H1 (cell line): Measurements from ENCODE around the gene FCHSD1. TPM values are rescaled to one million over a fixed set of nuclear protein-coding genes. Genes with fewer than 3 reads are reported as not detected.
A peak's percentile ranks its signal among the peaks of the same experiment; 100 is the strongest.

Experiments used
- CTCF ChIA-PET: fragments of 300-600 bp; sonication (Branson Sonifier 250); formaldehyde crosslinking; loops from one replicate; lab custom pipeline; 2021; ENCODE audit not compliant: partially characterized antibody; lab: Charles Lee
- POLR2A ChIA-PET: fragments of 300-600 bp; sonication (Branson Sonifier 250); formaldehyde crosslinking; loops from one replicate; lab custom pipeline; 2021; ENCODE audit warnings: inconsistent platforms; ENCODE audit not compliant: partially characterized antibody; lab: Charles Lee
- DNase-seq, 2 experiments: peaks; one replicate each; pipeline versions ENCODE4 v3.0.0 to v3.0.0-alpha.2; 2010 to 2022; ENCODE audit warnings: low spot score in 2 of 2, low read depth in 1 of 2, mixed read lengths in 1 of 2
- FAIRE-seq: peaks from 2 replicates; lab custom pipeline; 2011; peaks lifted over from hg19 to GRCh38; lab: Jason Lieb, UNC
- H2AFZ ChIP-seq: 2 replicates; pipeline ENCODE4 v1.8.1; 2012; ENCODE audit warnings: low read length, inconsistent platforms
- H2AK5ac ChIP-seq: 2 replicates; pipeline ENCODE4 v1.6.1; 2013; ENCODE audit warnings: low read depth, low read length
- H2BK120ac ChIP-seq: replicated peaks from 2 replicates; pipeline ENCODE3; 2013; ENCODE audit warnings: low read depth, low read length, inconsistent platforms
- H2BK12ac ChIP-seq: 2 replicates; pipeline ENCODE4 v1.6.1; 2013; ENCODE audit warnings: low read depth, low read length
- H2BK15ac ChIP-seq: 2 replicates; pipeline ENCODE4 v1.6.1; 2013; ENCODE audit warnings: low read length
- H2BK20ac ChIP-seq: 2 replicates; pipeline ENCODE4 v1.6.1; 2013; ENCODE audit warnings: low read length
- H2BK5ac ChIP-seq: 2 replicates; pipeline ENCODE4 v1.6.1; 2013; ENCODE audit warnings: low read depth, low read length
- H3K14ac ChIP-seq: 2 replicates; pipeline ENCODE4 v1.6.1; 2013; ENCODE audit warnings: inconsistent platforms; ENCODE audit not compliant: insufficient read length
- H3K18ac ChIP-seq: 2 replicates; pipeline ENCODE4 v1.6.1; 2013; ENCODE audit warnings: low read length; ENCODE audit errors: extremely low read depth
- H3K23ac ChIP-seq: 2 replicates; pipeline ENCODE4 v1.6.1; 2013; ENCODE audit warnings: inconsistent platforms; ENCODE audit not compliant: insufficient read length
- H3K23me2 ChIP-seq: 2 replicates; pipeline ENCODE4 v1.6.1; 2013; ENCODE audit warnings: low read depth, low read length
- H3K27ac ChIP-seq: 2 replicates; pipeline ENCODE4 v1.6.1; 2011; ENCODE audit warnings: low read depth, low read length, inconsistent platforms
- H3K27me3 ChIP-seq, 4 experiments: replicated peaks in 1 of 4; 1 replicate in 1 of 4; 2 replicates in 3 of 4; pipeline versions ENCODE4 v1.6.1 to v1.8.1; 2011 to 2013; ENCODE audit warnings: low read length in 3 of 4, mild to moderate bottlenecking in 3 of 4, inconsistent platforms in 2 of 4, mixed read lengths in 2 of 4, moderate library complexity in 1 of 4; ENCODE audit not compliant: control insufficient read depth in 3 of 4, insufficient read depth in 3 of 4; ENCODE audit errors: extremely low read depth in 1 of 4
- H3K36me3 ChIP-seq, 4 experiments: 2 replicates each; pipeline versions ENCODE4 v1.6.1 to v1.8.1; 2011 to 2013; ENCODE audit warnings: mild to moderate bottlenecking in 4 of 4, low read length in 3 of 4, moderate library complexity in 2 of 4, control low read depth in 1 of 4, inconsistent platforms in 1 of 4; ENCODE audit not compliant: insufficient read depth in 4 of 4, control insufficient read depth in 2 of 4
- H3K4ac ChIP-seq: replicated peaks from 2 replicates; pipeline ENCODE3; 2013; ENCODE audit warnings: low read length, low read depth, mixed read lengths, inconsistent platforms; ENCODE audit not compliant: insufficient read length
- H3K4me1 ChIP-seq, 4 experiments: replicated peaks in 1 of 4; 1 replicate in 1 of 4; 2 replicates in 3 of 4; pipeline versions ENCODE4 v1.6.1 to v1.8.1; 2011 to 2013; ENCODE audit warnings: low read length in 3 of 4, inconsistent platforms in 2 of 4, mixed read lengths in 1 of 4; ENCODE audit not compliant: insufficient read depth in 4 of 4, control insufficient read depth in 3 of 4
- H3K4me2 ChIP-seq, 2 experiments: 2 replicates each; pipeline versions ENCODE4 v1.6.1 to v1.8.1; 2011 to 2013; ENCODE audit warnings: low read depth in 2 of 2, low read length in 2 of 2, control low read depth in 1 of 2, inconsistent platforms in 1 of 2, mild to moderate bottlenecking in 1 of 2; ENCODE audit not compliant: insufficient read depth in 1 of 2
- H3K4me3 ChIP-seq, 4 experiments: fragments of 200-600, 300-600 bp in 1 of 4; sonication (generic), shearing (Covaris generic), sonication (Bioruptor Twin) in 1 of 4; 2 replicates each; pipeline versions ENCODE4 v1.5.1 to v1.8.1; 2011 to 2016; ENCODE audit warnings: low read length in 4 of 4, low read depth in 3 of 4, control low read depth in 2 of 4, inconsistent platforms in 2 of 4, mild to moderate bottlenecking in 2 of 4, mixed read lengths in 1 of 4, moderate library complexity in 1 of 4; ENCODE audit not compliant: insufficient read depth in 2 of 4; ENCODE audit errors: extremely low read depth in 1 of 4
- H3K56ac ChIP-seq: replicated peaks from 2 replicates; pipeline ENCODE3; 2013; ENCODE audit warnings: low read depth, mild to moderate bottlenecking, mixed read lengths, low read length, inconsistent platforms; ENCODE audit not compliant: insufficient read length
- H3K79me1 ChIP-seq: 2 replicates; pipeline ENCODE4 v1.6.1; 2013; ENCODE audit warnings: low read depth, low read length, control low read depth
- H3K79me2 ChIP-seq, 2 experiments: 2 replicates each; pipeline versions ENCODE4 v1.6.1 to v1.8.1; 2012 to 2013; ENCODE audit warnings: low read length in 2 of 2, mild to moderate bottlenecking in 2 of 2, inconsistent platforms in 1 of 2; ENCODE audit not compliant: insufficient read depth in 2 of 2, control insufficient read depth in 1 of 2
- H3K9ac ChIP-seq, 4 experiments: replicated peaks in 1 of 4; 1 replicate in 1 of 4; 2 replicates in 3 of 4; pipeline versions ENCODE4 v1.6.1 to v1.8.1; 2011 to 2013; ENCODE audit warnings: low read depth in 3 of 4, low read length in 3 of 4, control low read depth in 2 of 4, mild to moderate bottlenecking in 2 of 4, moderate library complexity in 2 of 4, inconsistent platforms in 1 of 4; ENCODE audit errors: extremely low read depth in 1 of 4
- H3K9me3 ChIP-seq, 2 experiments: 2 replicates each; pipeline versions ENCODE4 v1.6.1 to v1.8.1; 2012 to 2013; ENCODE audit warnings: mild to moderate bottlenecking in 2 of 2, moderate library complexity in 2 of 2, control low read depth in 1 of 2, inconsistent platforms in 1 of 2, low read depth in 1 of 2, low read length in 1 of 2, mixed read lengths in 1 of 2; ENCODE audit not compliant: insufficient read depth in 2 of 2
- H4K20me1 ChIP-seq, 2 experiments: replicated peaks in 1 of 2; 2 replicates each; pipeline versions ENCODE3 to v1.8.1; 2011 to 2013; ENCODE audit warnings: inconsistent platforms in 2 of 2, low read length in 2 of 2, mild to moderate bottlenecking in 1 of 2; ENCODE audit not compliant: insufficient read depth in 2 of 2, control insufficient read depth in 1 of 2
- H4K5ac ChIP-seq: 2 replicates; pipeline ENCODE4 v1.6.1; 2013; ENCODE audit warnings: low read length, low read depth, mixed read lengths, inconsistent platforms; ENCODE audit not compliant: insufficient read length
- H4K8ac ChIP-seq: 2 replicates; pipeline ENCODE4 v1.8.0; 2013; ENCODE audit warnings: mild to moderate bottlenecking, moderate library complexity, low read length, inconsistent platforms; ENCODE audit not compliant: insufficient read depth; ENCODE audit errors: extremely low read depth
- H4K91ac ChIP-seq: replicated peaks from 2 replicates; pipeline ENCODE3; 2013; ENCODE audit warnings: low read length, mixed read lengths, inconsistent platforms; ENCODE audit not compliant: insufficient read length
- BRCA1 ChIP-seq: IDR thresholded peaks from 2 replicates; pipeline ENCODE4 v1.6.1; 2012; ENCODE audit warnings: low read depth, low read length, improper control_type of control experiment
- CREB1 ChIP-seq: IDR thresholded peaks from 2 replicates; pipeline ENCODE4 v1.6.1; 2012; ENCODE audit warnings: inconsistent platforms
- HDAC6 ChIP-seq: IDR thresholded peaks from one replicate; pipeline ENCODE4 v1.7.1; 2012; ENCODE audit warnings: low read depth, mild to moderate bottlenecking, inconsistent platforms, low read length, moderate library complexity
- KDM4A ChIP-seq: IDR thresholded peaks from one replicate; pipeline ENCODE4 v1.7.1; 2012; ENCODE audit warnings: low read depth, mild to moderate bottlenecking, moderate library complexity, low read length, inconsistent platforms; ENCODE audit not compliant: severe bottlenecking
- MAFK ChIP-seq: IDR thresholded peaks from 2 replicates; pipeline ENCODE4 v1.6.1; 2012; ENCODE audit warnings: low read depth, mild to moderate bottlenecking, improper control_type of control experiment, low read length
- NANOG ChIP-seq: IDR thresholded peaks from 2 replicates; pipeline ENCODE4 v1.6.1; 2011; ENCODE audit warnings: low read length, low read depth, mild to moderate bottlenecking, inconsistent platforms; ENCODE audit not compliant: insufficient read depth, poor library complexity, severe bottlenecking
- PHF8 ChIP-seq: fragments of 200-600 bp; sonication (generic); conservative IDR thresholded peaks from 2 replicates; pipeline ENCODE4 v1.7.1; 2012; ENCODE audit warnings: low read depth, mild to moderate bottlenecking, inconsistent platforms, low read length, moderate library complexity
- RXRA ChIP-seq: IDR thresholded peaks from 2 replicates; pipeline ENCODE4 v1.6.1; 2011; ENCODE audit warnings: low read depth, mild to moderate bottlenecking, low read length, moderate library complexity; ENCODE audit not compliant: insufficient read depth
- SIN3A ChIP-seq, 2 experiments: IDR thresholded peaks in 1 of 2; conservative IDR thresholded peaks in 1 of 2; 2 replicates each; pipeline ENCODE4 v1.6.1; 2011 to 2012; ENCODE audit warnings: low read length in 2 of 2, improper control_type of control experiment in 1 of 2, low read depth in 1 of 2, mild to moderate bottlenecking in 1 of 2
- SRF ChIP-seq: IDR thresholded peaks from 2 replicates; pipeline ENCODE4 v1.6.1; 2011; ENCODE audit warnings: mild to moderate bottlenecking, low read depth, low read length, moderate library complexity
- TAF1 ChIP-seq: IDR thresholded peaks from 2 replicates; pipeline ENCODE4 v1.6.1; 2011; ENCODE audit warnings: mild to moderate bottlenecking, low read depth, low read length
- WGBS, 2 experiments: shearing (Covaris generic) in 1 of 2; methylation state at CpG; one replicate each; pipeline versions ENCODE4 v1.1.6 to v1.1.7; 2013 to 2015; ENCODE audit warnings: low lambda C conversion rate in 2 of 2, mixed read lengths in 2 of 2, inconsistent platforms in 1 of 2, low coverage in 1 of 2, missing lambda C conversion rate in 1 of 2; ENCODE audit not compliant: insufficient replicate concordance in 2 of 2, insufficient coverage in 1 of 2, insufficient read length in 1 of 2; ENCODE audit errors: extremely low coverage in 1 of 2, missing lambda C conversion rate in 1 of 2; 5-methylcytosine and 5-hydroxymethylcytosine counted together
- polyA plus RNA-seq, 7 experiments: library from polyadenylated mRNA; depleted of rRNA in 3 of 7; stranded (reverse) in 5 of 7; unstranded in 2 of 7; fragments of >200 nt in 5 of 7; fragments of 200-250 nt in 2 of 7; gene quantifications; 1 replicate in 5 of 7; 2 replicates in 1 of 7; 4 replicates in 1 of 7; pipeline versions ENCODE4 v1.2.1 to v1.2.3, GENCODE V29; 2011 to 2013; ENCODE audit warnings: missing spikeins in 2 of 7, mixed read lengths in 2 of 7
- total RNA-seq: library from RNA; stranded (reverse); fragmentation: NEBNext Ultra II Directional; extraction: Animal tissue kit (Norgen Biotek cat#: 25700); gene quantifications from 2 replicates; pipeline ENCODE4 v1.2.1, GENCODE V29; 2021

The FCHSD1 gene
- total and polyA plus RNA-seq, 2 of the 8 experiments (the other 6 are each of a cell fraction or from before 2014, with no cell fraction given), result 22.0 to 30.1 TPM

- peak within 1 kb of the TSS; percentile 49 for H3K4ac ChIP-seq
- no peak within 1 kb of the TSS for H2BK20ac ChIP-seq
- FAIRE-seq (no peak), DNase-seq (peak; percentile 92 to 94)
- H3K79me1 ChIP-seq, result no peaks in the 10 kb centered on the region
- H3K27ac ChIP-seq, result peak within 1 kb of the TSS; percentile 77
- no peak within 1 kb of the TSS for H4K91ac ChIP-seq
- no peaks in the 10 kb centered on the region for H3K9me3 ChIP-seq
- H2BK120ac ChIP-seq, result peak within 1 kb of the TSS; percentile 77
- peak within 1 kb of the TSS; percentile 63 to 85 (median 67) for H3K9ac ChIP-seq
- ChIA-PET CTCF (interaction anchor here (0.8 to 11.4 kb wide), 22 partner anchors 9 to 350 kb away, joined by 3 to 150 read pairs (median 6); partner anchors contain the start of genes FCHSD1, HDAC3, RELL2 and RNF14), POLR2A (interaction anchor here (0.6 to 8.2 kb wide), 22 partner anchors 8 to 351 kb away, joined by 3 to 75 read pairs (median 4); partner anchors contain the start of genes FCHSD1, HDAC3, RELL2 and TAF7)
- peaks cover 0 to 4% of the 10 kb centered on the region in 2 experiments for H4K20me1 ChIP-seq
- H3K56ac ChIP-seq, result peak within 1 kb of the TSS; percentile 37
- no peak within 1 kb of the TSS for H2BK12ac ChIP-seq
- WGBS, 2 experiments, result 15% methylated on average over 15 of the region's 70 CpGs; no CpG with 5 or more reads in 1 of the 2 experiments
- peak within 1 kb of the TSS; percentile 53; the same call in 1 of the 2 replicates for H2BK5ac ChIP-seq
- no peak within 1 kb of the TSS for H3K14ac ChIP-seq
- peaks cover 2 to 23% (median 17%) of the 10 kb centered on the region in 4 experiments; a peak in 7 of 8 replicates for H3K36me3 ChIP-seq
- H3K23me2 ChIP-seq, result peaks cover 3% of the 10 kb centered on the region; the same call in 1 of the 2 replicates
- no peaks in the 10 kb centered on the region for H3K27me3 ChIP-seq
- peak within 1 kb of the TSS; percentile 32; the same call in 1 of the 2 replicates for H3K18ac ChIP-seq
- H4K8ac ChIP-seq, result peak within 1 kb of the TSS; percentile 68
- no peak within 1 kb of the TSS for H4K5ac ChIP-seq
- no peak within 1 kb of the TSS for H2BK15ac ChIP-seq
- H3K23ac ChIP-seq, result no peak within 1 kb of the TSS
- H2AK5ac ChIP-seq, result no peak within 1 kb of the TSS; the same call in 1 of the 2 replicates
- peaks cover 2 to 7% (median 4%) of the 10 kb centered on the region in 4 experiments; a peak in 3 of 7 replicates for H3K4me1 ChIP-seq
- no peak within 1 kb of the TSS for H2AFZ ChIP-seq
- H3K79me2 ChIP-seq, result peaks cover 8 to 35% of the 10 kb centered on the region in 2 experiments
- H3K4me3 ChIP-seq, result peak within 1 kb of the TSS; percentile 74 to 97 (median 84)
- H3K4me2 ChIP-seq, result peak within 1 kb of the TSS; percentile 93 to 99
- peak; percentile 41; the same call in 1 of the 2 replicates for TF ChIP-seq SRF
- TF ChIP-seq TAF1, result peak; percentile 84
- peak; percentile 83 for TF ChIP-seq PHF8
- peak; percentile 81 to 95; a peak in 3 of 4 replicates for TF ChIP-seq SIN3A (conservative IDR thresholded peaks at IDR 0.05 in 1 of 2, IDR thresholded peaks at IDR 0.05 in 1 of 2; ENCODE audit: low read depth in 1 of 2, low read length in 2 of 2)
- no peak for TF ChIP-seq KDM4A
- no peak for TF ChIP-seq HDAC6
- peak; percentile 45; the same call in 1 of the 2 replicates for TF ChIP-seq BRCA1
- TF ChIP-seq RXRA, result no peak
- no peak for TF ChIP-seq MAFK
- TF ChIP-seq NANOG, result peak; percentile 69
- peak; percentile 67; the same call in 1 of the 2 replicates for TF ChIP-seq CREB1
These were observed 32.2 kb downstream of the FCHSD1 start, which contains the start of gene DIAPH1 for GRCh38 chr5:141618804-141619554. DIAPH1 (minus strand) TSS chr5:141619000; CDS start chr5:141618914, 86 bp downstream.
